Osteoblast (primary cell): ENCODE measurements around the gene ZNF467. TPM values are rescaled to one million over a fixed set of nuclear protein-coding genes. Genes with fewer than 3 reads are reported as not detected.
A peak's percentile ranks its signal among the peaks of the same experiment; 100 is the strongest.

ENCODE experiments used
- DNase-seq: peaks from one replicate; pipeline ENCODE4 v3.0.0; 2011; ENCODE audit warnings: low spot score, mixed read lengths; ENCODE audit not compliant: insufficient read length; ENCODE audit errors: missing footprints
- H2AFZ ChIP-seq: 2 replicates; pipeline ENCODE4 v1.6.0; 2011; ENCODE audit warnings: mild to moderate bottlenecking, low read length
- H3K27ac ChIP-seq: 2 replicates; pipeline ENCODE4 v1.5.1; 2011; ENCODE audit warnings: mild to moderate bottlenecking, low read depth, low read length, moderate library complexity
- H3K27me3 ChIP-seq: 2 replicates; pipeline ENCODE4 v1.6.0; 2012; ENCODE audit warnings: mild to moderate bottlenecking, control low read depth, inconsistent platforms, low read length, moderate library complexity; ENCODE audit not compliant: insufficient read depth
- H3K36me3 ChIP-seq: 2 replicates; pipeline ENCODE4 v1.5.1; 2011; ENCODE audit warnings: mild to moderate bottlenecking, low read length, control low read depth, moderate library complexity; ENCODE audit not compliant: insufficient read depth
- H3K4me1 ChIP-seq: 2 replicates; pipeline ENCODE4 v1.5.1; 2011; ENCODE audit warnings: mild to moderate bottlenecking, low read length, control low read depth, moderate library complexity; ENCODE audit not compliant: insufficient read depth
- H3K4me2 ChIP-seq: 2 replicates; pipeline ENCODE4 v1.6.0; 2011; ENCODE audit warnings: mild to moderate bottlenecking, low read length; ENCODE audit not compliant: insufficient read depth
- H3K4me3 ChIP-seq: fragments of 200-600 bp; sonication (generic); 3 replicates; pipeline ENCODE4 v1.5.1; 2012; ENCODE audit warnings: mild to moderate bottlenecking, low read length, inconsistent platforms; ENCODE audit not compliant: insufficient read depth
- H3K79me2 ChIP-seq: 2 replicates; pipeline ENCODE4 v1.6.0; 2012; ENCODE audit warnings: mild to moderate bottlenecking, low read length, control low read depth, inconsistent platforms; ENCODE audit not compliant: insufficient read depth
- H3K9me3 ChIP-seq: 2 replicates; pipeline ENCODE4 v1.5.1; 2011; ENCODE audit warnings: low read depth, low read length, control low read depth
- H4K20me1 ChIP-seq: 2 replicates; pipeline ENCODE4 v1.6.0; 2012; ENCODE audit warnings: mild to moderate bottlenecking, low read length, control low read depth; ENCODE audit not compliant: insufficient read depth
- CTCF ChIP-seq: IDR thresholded peaks from 2 replicates; pipeline ENCODE4 v1.5.1; 2011; ENCODE audit warnings: mild to moderate bottlenecking, low read depth, low read length, moderate library complexity; ENCODE audit errors: extremely low read depth
- total RNA-seq: library from RNA; depleted of rRNA; stranded (reverse); fragments of >200 nt; gene quantifications from 2 replicates; pipeline ENCODE4 v1.2.3, GENCODE V29; 2012

ZNF467 gene
- not detected in 2 replicates for total RNA-seq

- Histone ChIP-seq H3K36me3 (no peaks in the 10 kb centered on the region), H3K4me1 (no peaks in the 10 kb centered on the region), H3K4me3 (peak within 1 kb of the TSS; percentile 48), H3K27me3 (peaks cover 37% of the 10 kb centered on the region), H3K79me2 (no peaks in the 10 kb centered on the region), H3K4me2 (peak within 1 kb of the TSS; percentile 45), H3K27ac (no peak within 1 kb of the TSS), H2AFZ (no peak within 1 kb of the TSS), H4K20me1 (no peaks in the 10 kb centered on the region), H3K9me3 (no peaks in the 10 kb centered on the region)
- peak; percentile 80 for DNase-seq
- no peak for TF ChIP-seq CTCF
Observed at GRCh38 chr7:149773446-149774236, at the start of gene ZNF467. TSS of gene ZNF467 (minus strand) at chr7:149773588. CDS start at chr7:149771032, 2,556 bp downstream.

GRCh38 chr7:149822353-149822943 is 49.1 kb upstream of the ZNF467 start:
- no peak overlapping the region for H3K4me3 ChIP-seq
- no peaks in the 10 kb centered on the region for H3K4me1 ChIP-seq
- no peak for TF ChIP-seq CTCF
- H2AFZ ChIP-seq = no peak overlapping the region
- H3K36me3 ChIP-seq = no peaks in the 10 kb centered on the region
- no peak overlapping the region for H3K4me2 ChIP-seq
- no peaks in the 10 kb centered on the region for H3K27me3 ChIP-seq
- no peaks in the 10 kb centered on the region for H4K20me1 ChIP-seq
- no peaks in the 10 kb centered on the region for H3K79me2 ChIP-seq
- no peak overlapping the region for H3K27ac ChIP-seq
- DNase-seq = peak; percentile 85
- H3K9me3 ChIP-seq = no peaks in the 10 kb centered on the region

- no peak overlapping the region for H2AFZ ChIP-seq
- H3K9me3 ChIP-seq = no peaks in the 10 kb centered on the region
- no peaks in the 10 kb centered on the region for H3K36me3 ChIP-seq
- no peak overlapping the region for H3K4me3 ChIP-seq
- no peaks in the 10 kb centered on the region for H3K4me1 ChIP-seq
- H3K27ac ChIP-seq = no peak overlapping the region
- DNase-seq = peak; percentile 83
- no peaks in the 10 kb centered on the region for H3K27me3 ChIP-seq
- TF ChIP-seq CTCF = no peak
- no peaks in the 10 kb centered on the region for H3K79me2 ChIP-seq
- H4K20me1 ChIP-seq = no peaks in the 10 kb centered on the region
- H3K4me2 ChIP-seq = no peak overlapping the region
Observed at GRCh38 chr7:149821191-149822148, 48.1 kb upstream of the ZNF467 start.
